Measurements from ENCODE around the gene PIK3R1.
A peak's percentile ranks its signal among the peaks of the same experiment; 100 is the strongest.

The PIK3R1 gene

DNA sequence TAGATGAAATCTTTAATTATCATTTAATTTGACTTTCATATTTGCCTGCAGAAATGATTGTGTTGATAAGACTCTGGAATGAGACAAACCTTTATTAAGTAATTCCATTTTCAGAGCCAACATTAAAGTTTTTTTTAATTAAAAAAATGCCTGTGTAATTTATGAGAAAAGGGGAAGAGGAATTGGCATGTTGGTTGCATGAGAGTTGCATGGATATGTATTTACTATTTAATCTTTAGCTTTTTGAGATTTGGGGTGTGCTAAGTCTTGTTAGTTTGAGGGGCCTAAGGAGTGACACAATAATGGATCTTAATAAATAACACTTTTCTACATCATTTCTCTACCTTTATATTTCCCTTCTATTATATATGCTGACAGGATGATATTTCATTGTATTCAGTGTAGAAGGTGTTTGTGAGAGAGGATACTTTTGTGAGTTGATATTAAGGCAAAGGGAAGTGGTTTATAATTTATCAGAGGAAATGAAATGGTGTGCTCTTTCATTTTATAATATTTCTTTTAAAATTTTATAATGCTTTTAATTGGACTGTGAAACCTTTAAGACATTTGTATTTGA lies 54.9 kb downstream of the PIK3R1 start:
- H3K9ac ChIP-seq (ENCODE audit: low read length) = no peak overlapping the region
- H3K4me1 ChIP-seq (ENCODE audit: control insufficient read depth, insufficient read depth, low read length) = peaks cover 64% of the 10 kb centered on the region
- H3K27ac ChIP-seq (ENCODE audit: low read depth, low read length) = no peak overlapping the region
- H3K4me3 ChIP-seq (ENCODE audit: low read length) = no peak overlapping the region
- H3K27me3 ChIP-seq (ENCODE audit: control insufficient read depth, insufficient read depth, low read length) = no peaks in the 10 kb centered on the region
- H3K36me3 ChIP-seq (ENCODE audit: control insufficient read depth, insufficient read depth, low read length) = no peaks in the 10 kb centered on the region

DNA sequence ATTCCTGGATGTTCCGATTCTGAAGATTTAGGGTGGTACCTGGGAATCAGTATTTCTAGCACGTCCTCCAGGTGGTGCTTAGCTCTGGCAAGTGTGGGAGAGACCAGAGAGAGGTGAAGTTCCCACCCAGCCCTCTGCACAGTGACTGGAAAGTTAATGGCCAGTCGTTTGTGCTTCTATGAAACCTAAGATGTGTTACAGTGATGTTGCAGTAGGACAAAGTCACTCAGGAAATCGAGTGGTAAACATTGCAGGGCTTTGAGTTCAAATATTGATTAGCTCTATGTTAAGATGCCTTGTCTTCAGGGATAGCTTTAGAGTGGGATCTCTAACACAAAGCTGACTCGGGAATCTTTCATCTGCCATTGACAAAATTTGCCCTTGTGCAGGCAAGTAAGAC lies 55.6 kb downstream of the PIK3R1 start:
- H3K4me1 ChIP-seq (ENCODE audit: control insufficient read depth, insufficient read depth, low read length) = peaks cover 60% of the 10 kb centered on the region
- no peaks in the 10 kb centered on the region for H3K27me3 ChIP-seq (ENCODE audit: control insufficient read depth, insufficient read depth, low read length)
- no peak overlapping the region for H3K4me3 ChIP-seq (ENCODE audit: low read length)
- no peak overlapping the region for H3K9ac ChIP-seq (ENCODE audit: low read length)
- H3K36me3 ChIP-seq (ENCODE audit: control insufficient read depth, insufficient read depth, low read length) = peaks cover under 1% of the 10 kb centered on the region
- peak overlapping the region; percentile 38 for H3K27ac ChIP-seq (ENCODE audit: low read depth, low read length)

- Histone ChIP-seq H3K4me3 (ENCODE audit: low read length) (no peak overlapping the region), H3K4me1 (ENCODE audit: control insufficient read depth, insufficient read depth, low read length) (peaks cover 49% of the 10 kb centered on the region), H3K9ac (ENCODE audit: low read length) (no peak overlapping the region), H3K36me3 (ENCODE audit: control insufficient read depth, insufficient read depth, low read length) (peaks cover 7% of the 10 kb centered on the region), H3K27me3 (ENCODE audit: control insufficient read depth, insufficient read depth, low read length) (no peaks in the 10 kb centered on the region), H3K27ac (ENCODE audit: low read depth, low read length) (peak overlapping the region; percentile 64)
Measured at GRCh38 chr5:68272289-68272688, 56.7 kb downstream of the PIK3R1 start.

DNA sequence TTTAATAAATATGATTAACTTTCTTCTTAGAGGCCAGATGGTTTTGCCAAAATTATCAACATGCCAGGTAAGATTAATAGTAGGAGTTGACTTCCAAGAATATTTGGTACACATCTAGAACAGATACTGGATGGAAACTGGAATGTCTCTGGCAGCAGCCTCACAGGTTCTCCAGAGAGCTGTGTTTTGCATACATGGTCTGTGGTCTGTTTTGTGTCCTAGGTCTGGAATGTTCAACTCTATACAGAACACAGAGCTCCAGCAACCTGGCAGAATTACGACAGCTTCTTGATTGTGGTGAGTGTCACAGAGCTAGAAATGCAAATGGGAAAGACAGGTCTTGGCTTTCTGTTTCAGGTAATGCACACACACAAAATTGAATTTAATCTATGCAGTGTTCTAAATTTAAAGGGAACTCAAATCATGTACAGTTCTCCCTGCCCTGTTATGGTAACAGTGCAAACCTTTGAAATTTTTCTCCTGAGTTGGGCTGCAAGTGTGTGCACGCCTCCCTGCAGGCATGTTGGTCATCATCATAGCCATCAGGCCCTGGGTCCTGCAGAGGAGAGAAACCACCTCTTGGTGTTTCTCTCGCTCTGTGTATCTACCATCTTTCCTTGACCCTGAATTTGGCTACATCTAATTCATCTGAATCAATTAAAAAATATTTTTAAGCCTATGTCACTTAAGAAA lies 58.3 kb downstream of the PIK3R1 start:
- peaks cover 11% of the 10 kb centered on the region for H3K36me3 ChIP-seq (ENCODE audit: control insufficient read depth, insufficient read depth, low read length)
- no peak overlapping the region for H3K9ac ChIP-seq (ENCODE audit: low read length)
- no peak overlapping the region for H3K4me3 ChIP-seq (ENCODE audit: low read length)
- no peaks in the 10 kb centered on the region for H3K27me3 ChIP-seq (ENCODE audit: control insufficient read depth, insufficient read depth, low read length)
- H3K27ac ChIP-seq (ENCODE audit: low read depth, low read length) = peak overlapping the region; percentile 64
- H3K4me1 ChIP-seq (ENCODE audit: control insufficient read depth, insufficient read depth, low read length) = peaks cover 36% of the 10 kb centered on the region

DNA sequence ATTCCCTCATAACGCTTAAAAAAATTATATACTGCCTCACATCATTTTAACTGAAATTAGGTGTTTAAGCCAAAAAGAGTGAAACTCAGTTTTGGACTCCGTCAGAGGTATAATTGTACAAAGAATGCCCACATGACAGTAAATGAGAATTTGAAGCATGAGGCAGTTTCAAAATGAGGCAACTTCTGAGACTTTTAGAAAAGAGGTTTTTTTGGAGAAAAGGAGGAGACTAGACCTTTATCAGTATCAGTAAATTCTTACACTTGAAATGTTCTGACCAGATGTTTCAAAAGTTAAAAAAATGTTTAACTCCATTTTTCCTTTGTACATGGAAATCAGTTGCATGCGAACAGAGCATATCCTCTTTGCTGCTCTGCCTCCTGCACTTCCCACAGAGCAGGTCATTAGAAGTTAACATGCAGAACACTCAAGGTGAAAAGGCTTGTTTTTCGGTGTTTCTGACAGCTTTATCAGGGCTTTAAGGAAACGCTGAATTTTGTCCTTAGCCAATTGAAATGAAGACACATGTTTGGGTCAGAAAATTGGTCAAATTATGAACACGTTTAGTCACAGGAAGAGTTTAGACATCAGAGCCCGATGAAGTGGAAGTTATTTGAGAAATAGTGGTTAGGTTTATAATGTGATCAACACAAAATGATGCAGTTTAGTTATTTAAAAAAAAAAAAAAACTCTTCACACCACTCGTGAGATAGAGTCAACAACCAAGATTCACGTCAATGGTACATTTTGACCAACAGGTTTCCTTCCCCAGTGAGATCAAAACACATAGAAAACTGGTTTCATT lies 59.5 kb downstream of the PIK3R1 start:
- Histone ChIP-seq H3K4me1 (ENCODE audit: control insufficient read depth, insufficient read depth, low read length) (peaks cover 28% of the 10 kb centered on the region), H3K4me3 (ENCODE audit: low read length) (no peak overlapping the region), H3K9ac (ENCODE audit: low read length) (no peak overlapping the region), H3K36me3 (ENCODE audit: control insufficient read depth, insufficient read depth, low read length) (peaks cover 15% of the 10 kb centered on the region), H3K27me3 (ENCODE audit: control insufficient read depth, insufficient read depth, low read length) (no peaks in the 10 kb centered on the region), H3K27ac (ENCODE audit: low read depth, low read length) (peak overlapping the region; percentile 62)

GRCh38 chr5:68276740-68277139 lies 61.2 kb downstream of the PIK3R1 start:
- H3K4me1 ChIP-seq (ENCODE audit: control insufficient read depth, insufficient read depth, low read length) = peaks cover 22% of the 10 kb centered on the region
- peaks cover 15% of the 10 kb centered on the region for H3K36me3 ChIP-seq (ENCODE audit: control insufficient read depth, insufficient read depth, low read length)
- H3K4me3 ChIP-seq (ENCODE audit: low read length) = no peak overlapping the region
- no peak overlapping the region for H3K9ac ChIP-seq (ENCODE audit: low read length)
- no peaks in the 10 kb centered on the region for H3K27me3 ChIP-seq (ENCODE audit: control insufficient read depth, insufficient read depth, low read length)
- no peak overlapping the region for H3K27ac ChIP-seq (ENCODE audit: low read depth, low read length)

DNA sequence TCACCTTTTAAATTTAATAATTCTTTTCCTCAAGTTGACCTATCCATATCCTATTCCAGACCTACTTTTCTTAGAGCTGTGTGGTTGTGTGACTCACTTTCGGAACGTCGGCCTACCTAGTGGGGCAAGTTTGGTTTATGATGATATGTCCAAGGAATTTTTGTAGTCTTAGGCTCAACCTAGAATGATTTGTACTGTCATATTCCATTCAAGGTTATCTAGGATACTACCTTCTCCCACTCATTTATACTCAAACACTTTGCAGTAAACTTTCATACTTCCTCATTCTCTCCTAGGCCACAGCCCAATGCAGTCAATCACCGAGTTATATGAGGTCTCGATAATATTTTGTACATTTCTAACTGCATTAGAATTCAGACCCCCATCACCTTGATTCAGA lies 61.9 kb downstream of the PIK3R1 start:
- peaks cover 19% of the 10 kb centered on the region for H3K4me1 ChIP-seq (ENCODE audit: control insufficient read depth, insufficient read depth, low read length)
- peak overlapping the region; percentile 9 for H3K27ac ChIP-seq (ENCODE audit: low read depth, low read length)
- H3K27me3 ChIP-seq (ENCODE audit: control insufficient read depth, insufficient read depth, low read length) = no peaks in the 10 kb centered on the region
- no peak overlapping the region for H3K4me3 ChIP-seq (ENCODE audit: low read length)
- H3K36me3 ChIP-seq (ENCODE audit: control insufficient read depth, insufficient read depth, low read length) = peaks cover 15% of the 10 kb centered on the region
- H3K9ac ChIP-seq (ENCODE audit: low read length) = no peak overlapping the region

GRCh38 chr5:68279984-68280383 lies 64.4 kb downstream of the PIK3R1 start:
- H3K9ac ChIP-seq (ENCODE audit: low read length) = no peak overlapping the region
- H3K27ac ChIP-seq (ENCODE audit: low read depth, low read length) = no peak overlapping the region
- H3K4me1 ChIP-seq (ENCODE audit: control insufficient read depth, insufficient read depth, low read length) = peaks cover 7% of the 10 kb centered on the region
- peaks cover 15% of the 10 kb centered on the region for H3K36me3 ChIP-seq (ENCODE audit: control insufficient read depth, insufficient read depth, low read length)
- H3K27me3 ChIP-seq (ENCODE audit: control insufficient read depth, insufficient read depth, low read length) = no peaks in the 10 kb centered on the region
- H3K4me3 ChIP-seq (ENCODE audit: low read length) = no peak overlapping the region

DNA sequence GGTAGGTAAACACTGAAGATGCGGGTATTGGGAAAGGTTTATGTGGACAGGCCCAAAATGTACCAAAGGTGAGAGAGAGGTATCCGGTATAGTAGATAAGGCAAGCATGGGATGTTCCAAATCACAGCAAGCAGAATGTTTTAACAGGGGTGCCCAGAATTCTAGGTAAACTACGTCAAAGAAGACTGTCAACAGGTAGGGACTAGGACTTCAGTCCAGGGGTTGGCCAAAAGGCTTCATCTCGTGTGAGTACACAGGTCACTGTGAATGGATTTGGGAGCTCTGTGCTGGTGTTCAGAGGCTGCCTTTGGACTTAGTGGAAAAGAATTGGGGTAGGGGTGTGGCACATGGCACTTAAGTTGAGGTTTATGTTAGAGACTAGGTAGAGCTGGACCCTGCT lies 66.4 kb downstream of the PIK3R1 start:
- Histone ChIP-seq H3K27ac (ENCODE audit: low read depth, low read length) (no peak overlapping the region), H3K9ac (ENCODE audit: low read length) (no peak overlapping the region), H3K27me3 (ENCODE audit: control insufficient read depth, insufficient read depth, low read length) (no peaks in the 10 kb centered on the region), H3K4me3 (ENCODE audit: low read length) (no peak overlapping the region), H3K4me1 (ENCODE audit: control insufficient read depth, insufficient read depth, low read length) (peaks cover 12% of the 10 kb centered on the region), H3K36me3 (ENCODE audit: control insufficient read depth, insufficient read depth, low read length) (peaks cover 8% of the 10 kb centered on the region)

- Histone ChIP-seq H3K27ac (ENCODE audit: low read depth, low read length) (no peak overlapping the region), H3K36me3 (ENCODE audit: control insufficient read depth, insufficient read depth, low read length) (peaks cover 5% of the 10 kb centered on the region), H3K4me3 (ENCODE audit: low read length) (no peak overlapping the region)
Measured at GRCh38 chr5:68283766-68284165, 68.2 kb downstream of the PIK3R1 start.

DNA sequence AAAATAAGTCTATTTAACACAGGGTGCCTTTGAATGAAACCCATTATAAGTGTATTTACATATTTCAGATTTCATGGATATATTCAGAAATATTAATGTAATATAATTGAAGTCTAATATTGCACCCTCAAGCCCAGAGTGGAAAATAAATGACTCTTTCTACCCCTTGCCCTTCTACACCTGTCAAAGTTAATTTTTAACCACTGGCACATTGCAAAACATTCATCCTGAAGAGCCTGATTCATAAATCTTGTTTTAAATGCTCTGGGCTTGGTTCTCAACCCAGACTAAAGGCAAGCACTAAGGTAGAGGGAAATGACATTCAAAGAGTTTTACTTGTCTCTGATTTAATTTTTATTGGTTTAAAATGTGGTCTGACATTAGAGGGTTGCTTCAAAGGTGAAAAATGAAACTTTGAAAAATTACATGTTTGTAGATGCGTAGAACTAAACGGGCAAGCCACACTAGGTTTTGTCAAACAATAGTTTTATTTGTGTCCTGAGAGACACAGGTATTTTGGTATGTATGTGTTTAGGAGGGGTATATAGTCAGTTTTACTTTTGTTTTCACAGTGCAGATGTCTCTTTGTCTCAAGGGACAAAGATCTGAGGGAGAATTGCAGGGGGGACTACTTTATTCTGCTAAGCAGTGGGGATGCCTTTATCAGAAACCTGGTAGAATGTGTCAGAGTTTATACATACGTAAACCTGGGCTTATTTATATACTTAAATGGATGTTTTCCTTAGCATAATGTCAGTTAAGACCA lies 69.7 kb downstream of the PIK3R1 start:
- H3K36me3 ChIP-seq (ENCODE audit: control insufficient read depth, insufficient read depth, low read length) = no peaks in the 10 kb centered on the region
- H3K27ac ChIP-seq (ENCODE audit: low read depth, low read length) = peak overlapping the region; percentile 28
- no peaks in the 10 kb centered on the region for H3K27me3 ChIP-seq (ENCODE audit: control insufficient read depth, insufficient read depth, low read length)
- H3K4me1 ChIP-seq (ENCODE audit: control insufficient read depth, insufficient read depth, low read length) = peaks cover 33% of the 10 kb centered on the region
- H3K4me3 ChIP-seq (ENCODE audit: low read length) = no peak overlapping the region
- H3K9ac ChIP-seq (ENCODE audit: low read length) = no peak overlapping the region

More at GRCh38 chr5:68283766-68284165, 68.2 kb downstream of the PIK3R1 start:
- peaks cover 22% of the 10 kb centered on the region for H3K4me1 ChIP-seq (ENCODE audit: control insufficient read depth, insufficient read depth, low read length)
- no peaks in the 10 kb centered on the region for H3K27me3 ChIP-seq (ENCODE audit: control insufficient read depth, insufficient read depth, low read length)
- no peak overlapping the region for H3K9ac ChIP-seq (ENCODE audit: low read length)

Measured in rectal smooth muscle tissue (tissue), 1 donor.